ENCODE measurements around the gene PPM1D.

GRCh38 chr17:60639019-60639330 lies 39.0 kb downstream of the PPM1D start:
- TF ChIP-seq CTCF (IDR thresholded peaks at IDR 0.05) (no peak), POLR2A (IDR thresholded peaks at IDR 0.05) (no peak)
